Right lobe of liver (tissue), 6 donors: ENCODE measurements around the gene ATG2A. TPM values are rescaled to one million over a fixed set of nuclear protein-coding genes. Genes with fewer than 3 reads are reported as not detected.

Experiments
- ATAC-seq, 4 donors: fragments of 200-7000 bp; cut with Tn5 transposase; one replicate each; pipeline ENCODE4 v1.9.1; 2020; ENCODE audit warnings: mild to moderate bottlenecking in 4 of 4, moderate library complexity in 4 of 4
- DNase-seq, 3 donors: peaks; one replicate each; pipeline ENCODE4 v3.0.0-alpha.2; 2020
- H3K27ac ChIP-seq, 3 donors: fragments of 200-600 bp; one replicate each; pipeline ENCODE4 v1.8.0; 2022
- H3K27me3 ChIP-seq, 2 donors: fragments of 200-600 bp; one replicate each; pipeline ENCODE4 v1.8.0; 2022
- H3K36me3 ChIP-seq, 4 donors: fragments of 200-600 bp; sonication (generic) in 1 of 4; one replicate each; pipeline versions ENCODE4 v1.5.1 to v1.8.0; 2017 to 2022; ENCODE audit warnings: control low read depth in 1 of 4
- H3K4me1 ChIP-seq, 4 donors: fragments of 200-600 bp; sonication (generic) in 1 of 4; one replicate each; pipeline versions ENCODE4 v1.5.1 to v1.8.0; 2017 to 2022; ENCODE audit warnings: control low read depth in 1 of 4
- H3K4me3 ChIP-seq, 3 donors: fragments of 200-600 bp; one replicate each; pipeline ENCODE4 v1.8.0; 2022
- H3K9me3 ChIP-seq, 4 donors: fragments of 200-600 bp; sonication (generic) in 1 of 4; one replicate each; pipeline versions ENCODE4 v1.5.1 to v1.8.0; 2017 to 2022; ENCODE audit warnings: control low read depth in 1 of 4
- CTCF ChIP-seq, 4 donors: fragments of 200-600 bp in 3 of 4; fragments of 450-650 bp in 1 of 4; IDR thresholded peaks; one replicate each; pipeline versions ENCODE4 v1.5.1 to v1.8.0; 2016 to 2022; ENCODE audit warnings: antibody characterized with exemption in 4 of 4, mild to moderate bottlenecking in 2 of 4
- POLR2A ChIP-seq: fragments of 450-650 bp; IDR thresholded peaks from one replicate; pipeline ENCODE4 v1.6.1; 2017; ENCODE audit warnings: antibody characterized with exemption, mild to moderate bottlenecking
- WGBS: methylation state at CpG from one replicate; pipeline ENCODE4 v1.1.6; 2018; ENCODE audit warnings: low coverage, low lambda C conversion rate; ENCODE audit not compliant: insufficient coverage; ENCODE audit errors: missing lambda C conversion rate; 5-methylcytosine and 5-hydroxymethylcytosine counted together
- intact Hi-C, 2 donors: fragments of 100-400 bp; cut with DNase I; formaldehyde crosslinking; loops; one replicate each; pipeline versions ENCODE4 v1.11.2 to v1.14.1; 2022
- total RNA-seq, 6 experiments: library from RNA; depleted of rRNA in 2 of 6; stranded (reverse); fragments of >200 nt in 2 of 6; fragmentation: NEBNext Ultra II Directional in 3 of 6; extraction: Animal tissue kit (Norgen Biotek cat#: 25700) in 3 of 6; gene quantifications; one replicate each; pipeline versions ENCODE4 v1.1.0 to v1.2.4, GENCODE V29; 2016 to 2023
- donor health status: DM: no; HTN: yes; CAD: no.
- donor health status: DM: no; HTN: no; CAD: no.
- donor health status: DM: no; HTN: no; CAD: no.
- donor health status: DM: no; HTN: yes; CAD: no.
- donor health status: DM: no; HTN: yes; CAD: no.

The ATG2A gene
- total RNA-seq, 6 experiments from 2014 or later: 26.4 to 42.9 (median 32.2) TPM

- DNase-seq (peak in 1 of 3 donors; percentile 70), ATAC-seq (peak in 3 of 4 donors; percentile 1 to 4 (median 3))
- peak overlapping the region; percentile 79 to 87 (median 83) for H3K4me3 ChIP-seq
- intact Hi-C loops: no loop called here
- H3K36me3 ChIP-seq: no peaks in the 10 kb centered on the region
- peak overlapping the region; percentile 67 to 87 (median 80) for H3K27ac ChIP-seq
- H3K4me1 ChIP-seq: peaks cover 0 to 37% (median 13%) of the 10 kb centered on the region in 4 donors
- TF ChIP-seq POLR2A: no peak
- TF ChIP-seq CTCF (IDR thresholded peaks at IDR 0.05): no peak
- no peaks in the 10 kb centered on the region for H3K9me3 ChIP-seq
- H3K27me3 ChIP-seq: no peaks in the 10 kb centered on the region
- WGBS: 12% methylated on average over 15 of the region's 16 CpGs
Observed at GRCh38 chr11:64879244-64879900, 37.6 kb downstream of the ATG2A start.

GRCh38 chr11:64878494-64879243 is 38.3 kb downstream of the ATG2A start, which contains the start of gene EHD1:
TSS of gene EHD1 (minus strand) at chr11:64878621. CDS start at chr11:64878464, 157 bp downstream.
- Histone ChIP-seq H3K36me3 (no peaks in the 10 kb centered on the region), H3K27me3 (no peaks in the 10 kb centered on the region), H3K4me1 (peaks cover 0 to 40% (median 14%) of the 10 kb centered on the region in 4 donors), H3K27ac (peak within 1 kb of the TSS; percentile 67 to 87 (median 80)), H3K9me3 (no peaks in the 10 kb centered on the region), H3K4me3 (peak within 1 kb of the TSS; percentile 79 to 87 (median 83))
- DNase-seq: peak; percentile 99
- TF ChIP-seq CTCF (IDR thresholded peaks at IDR 0.05) (peak; percentile 28 to 62 (median 44)), POLR2A (peak; percentile 100)
- intact Hi-C loops: no loop called here
- ATAC-seq: peak; percentile 91 to 95 (median 92)
- under 1% methylated on average over 19 of the region's 75 CpGs for whole genome bisulfite sequencing

- no peak for TF ChIP-seq POLR2A
- no peak for TF ChIP-seq CTCF (IDR thresholded peaks at IDR 0.05)
- no peaks in the 10 kb centered on the region for H3K9me3 ChIP-seq
- WGBS: no CpG with 5 or more reads among the region's 21 CpGs
Observed at GRCh38 chr11:64878223-64878493, 38.9 kb downstream of the ATG2A start.

GRCh38 chr11:64877390-64878222 is 39.4 kb downstream of the ATG2A start:
- ATAC-seq (peak in 2 of 4 donors; percentile 2), DNase-seq (peak in 1 of 3 donors; percentile 55)
- Histone ChIP-seq H3K27me3 (no peaks in the 10 kb centered on the region), H3K4me3 (peak overlapping the region; percentile 77 to 87 (median 79)), H3K4me1 (peaks cover 3 to 49% (median 20%) of the 10 kb centered on the region in 4 donors), H3K9me3 (no peaks in the 10 kb centered on the region), H3K27ac (peak overlapping the region; percentile 32 to 47 (median 47)), H3K36me3 (no peaks in the 10 kb centered on the region)
- TF ChIP-seq CTCF (IDR thresholded peaks at IDR 0.05) (no peak), POLR2A (no peak)
- WGBS: 0% methylated on average over 6 of the region's 41 CpGs
- intact Hi-C loops: no loop called here

More at GRCh38 chr11:64878223-64878493, 38.9 kb downstream of the ATG2A start:
- no peak for DNase-seq
- peaks cover 3 to 45% (median 18%) of the 10 kb centered on the region in 4 donors for H3K4me1 ChIP-seq
- peak overlapping the region; percentile 77 to 87 (median 79) for H3K4me3 ChIP-seq
- no peaks in the 10 kb centered on the region for H3K27me3 ChIP-seq
- ATAC-seq: peak in 2 of 4 donors; percentile 4 to 26
- intact Hi-C loops: no loop called here
- H3K36me3 ChIP-seq: no peaks in the 10 kb centered on the region
- H3K27ac ChIP-seq: peak overlapping the region; percentile 32 to 47 (median 47)
